WTC11 (cell line): ENCODE measurements around the gene ARHGAP15. TPM values are rescaled to one million over a fixed set of nuclear protein-coding genes. Genes with fewer than 3 reads are reported as not detected.
A peak's percentile ranks its signal among the peaks of the same experiment; 100 is the strongest.

Source experiments
- ATAC-seq: fragments of 200-7000 bp; cut with Tn5 transposase; 2 replicates; pipeline ENCODE4 v1.10.0; 2021; ENCODE audit warnings: mild to moderate bottlenecking, moderate library complexity
- CTCF ChIA-PET: fragments of 300-600 bp; sonication (Branson Sonifier 250); formaldehyde crosslinking; loops from one replicate; lab custom pipeline; 2021; ENCODE audit warnings: antibody characterized with exemption; lab: Charles Lee
- POLR2A ChIA-PET: fragments of 350-600 bp; sonication (Branson Sonifier 250); formaldehyde crosslinking; loops from one replicate; lab custom pipeline; 2021; ENCODE audit warnings: antibody characterized with exemption; lab: Charles Lee
- DNase-seq: peaks from one replicate; pipeline ENCODE4 v3.0.0; 2021; ENCODE audit warnings: low spot score
- H3K27ac Mint-ChIP-seq: 2 replicates; pipeline ENCODE4 v1.8.0; 2021; ENCODE audit warnings: mixed read lengths
- H3K27me3 Mint-ChIP-seq: 2 replicates; pipeline ENCODE4 v1.8.0; 2021; ENCODE audit warnings: low read depth, mild to moderate bottlenecking, moderate library complexity, mixed read lengths
- H3K36me3 Mint-ChIP-seq: 2 replicates; pipeline ENCODE4 v1.8.0; 2021; ENCODE audit warnings: mixed read lengths
- H3K4me1 Mint-ChIP-seq: 2 replicates; pipeline ENCODE4 v1.8.0; 2022; ENCODE audit warnings: mixed read lengths
- H3K4me3 Mint-ChIP-seq: 2 replicates; pipeline ENCODE4 v1.8.0; 2021; ENCODE audit warnings: mild to moderate bottlenecking, moderate library complexity, mixed read lengths
- H3K9me3 Mint-ChIP-seq: 2 replicates; pipeline ENCODE4 v1.8.0; 2021; ENCODE audit warnings: mixed read lengths
- AFF4 ChIP-seq: sonication (generic); formaldehyde crosslinking; IDR thresholded peaks from 2 replicates; pipeline ENCODE4 v1.8.1; 2023; ENCODE audit warnings: mild to moderate bottlenecking, missing genetic modification reagents, borderline replicate concordance
- CBFB ChIP-seq: sonication (generic); formaldehyde crosslinking; IDR thresholded peaks from 2 replicates; pipeline ENCODE4 v1.8.1; 2022; ENCODE audit warnings: mild to moderate bottlenecking, low read depth, missing genetic modification reagents
- CREM ChIP-seq: sonication (generic); formaldehyde crosslinking; IDR thresholded peaks from 2 replicates; pipeline ENCODE4 v1.8.1; 2022; ENCODE audit warnings: mild to moderate bottlenecking, missing genetic modification reagents, moderate library complexity
- FOXJ3 ChIP-seq: sonication (generic); formaldehyde crosslinking; IDR thresholded peaks from 2 replicates; pipeline ENCODE4 v1.9.0; 2021; ENCODE audit warnings: missing genetic modification reagents, mild to moderate bottlenecking, borderline replicate concordance
- GRHL2 ChIP-seq: fragments of 250-450 bp; sonication (Bioruptor Pico); IDR thresholded peaks from 2 replicates; pipeline ENCODE4 v1.8.0; 2022; ENCODE audit warnings: mild to moderate bottlenecking, moderate library complexity; ENCODE audit not compliant: insufficient replicate concordance, severe bottlenecking
- KAT7 ChIP-seq: sonication (generic); formaldehyde crosslinking; IDR thresholded peaks from 2 replicates; pipeline ENCODE4 v1.8.1; 2023; ENCODE audit warnings: missing genetic modification reagents, mild to moderate bottlenecking, borderline replicate concordance
- MYBL2 ChIP-seq: sonication (generic); formaldehyde crosslinking; IDR thresholded peaks from 2 replicates; pipeline ENCODE4 v1.8.1; 2023; ENCODE audit warnings: mild to moderate bottlenecking, moderate library complexity, missing genetic modification reagents
- NFATC4 ChIP-seq: fragments of 250-450 bp; sonication (Bioruptor Pico); IDR thresholded peaks from 2 replicates; pipeline ENCODE4 v1.9.0; 2021; ENCODE audit warnings: mild to moderate bottlenecking
- NR3C1 ChIP-seq: sonication (generic); formaldehyde crosslinking; conservative IDR thresholded peaks from 2 replicates; pipeline ENCODE4 v1.8.1; 2023; ENCODE audit warnings: low read depth, mild to moderate bottlenecking, missing genetic modification reagents
- OVOL2 ChIP-seq: fragments of 250-450 bp; sonication (Bioruptor Pico); IDR thresholded peaks from 2 replicates; pipeline ENCODE4 v1.9.0; 2021; ENCODE audit warnings: mild to moderate bottlenecking, borderline replicate concordance
- PRRX2 ChIP-seq: fragments of 250-450 bp; sonication (Bioruptor Pico); IDR thresholded peaks from 2 replicates; pipeline ENCODE4 v1.8.0; 2021; ENCODE audit warnings: mild to moderate bottlenecking
- RELA ChIP-seq: sonication (generic); formaldehyde crosslinking; IDR thresholded peaks from 2 replicates; pipeline ENCODE4 v1.8.1; 2022; ENCODE audit warnings: missing genetic modification reagents, mild to moderate bottlenecking, borderline replicate concordance
- SMAD3 ChIP-seq: sonication (generic); formaldehyde crosslinking; IDR thresholded peaks from 2 replicates; pipeline ENCODE4 v1.8.0; 2022; ENCODE audit warnings: missing genetic modification reagents, mild to moderate bottlenecking, borderline replicate concordance
- ZNF219 ChIP-seq: sonication (generic); formaldehyde crosslinking; IDR thresholded peaks from 2 replicates; pipeline ENCODE4 v1.8.0; 2023; ENCODE audit warnings: missing genetic modification reagents, mild to moderate bottlenecking, borderline replicate concordance
- ZNF232 ChIP-seq: sonication (generic); formaldehyde crosslinking; IDR thresholded peaks from 2 replicates; pipeline ENCODE4 v1.8.0; 2022; ENCODE audit warnings: mild to moderate bottlenecking, missing genetic modification reagents
- ZNF263 ChIP-seq: sonication (generic); formaldehyde crosslinking; IDR thresholded peaks from 2 replicates; pipeline ENCODE4 v1.8.1; 2022; ENCODE audit warnings: low read depth, mild to moderate bottlenecking, moderate library complexity, missing genetic modification reagents
- total RNA-seq: library from RNA; stranded (reverse); gene quantifications from 3 replicates; pipeline ENCODE4 v1.2.3, GENCODE V29; 2021
- TF ChIP-seq, protein P1 (sequence below): fragments of 200-600 bp; IDR thresholded peaks from 2 replicates; pipeline ENCODE4 v1.8.0; 2022; ENCODE audit warnings: antibody characterized with exemption
- TF ChIP-seq, protein P2 (sequence below): sonication (generic); formaldehyde crosslinking; conservative IDR thresholded peaks from 2 replicates; pipeline ENCODE4 v1.8.1; 2023; ENCODE audit warnings: mild to moderate bottlenecking, low read depth, missing genetic modification reagents, moderate library complexity
- TF ChIP-seq, protein P3 (sequence below): sonication (generic); formaldehyde crosslinking; IDR thresholded peaks from 2 replicates; pipeline ENCODE4 v1.8.1; 2023; ENCODE audit warnings: mild to moderate bottlenecking, missing genetic modification reagents

Gene ARHGAP15
- total RNA-seq, 1 experiment from 2014 or later: 0.28 TPM

DNA sequence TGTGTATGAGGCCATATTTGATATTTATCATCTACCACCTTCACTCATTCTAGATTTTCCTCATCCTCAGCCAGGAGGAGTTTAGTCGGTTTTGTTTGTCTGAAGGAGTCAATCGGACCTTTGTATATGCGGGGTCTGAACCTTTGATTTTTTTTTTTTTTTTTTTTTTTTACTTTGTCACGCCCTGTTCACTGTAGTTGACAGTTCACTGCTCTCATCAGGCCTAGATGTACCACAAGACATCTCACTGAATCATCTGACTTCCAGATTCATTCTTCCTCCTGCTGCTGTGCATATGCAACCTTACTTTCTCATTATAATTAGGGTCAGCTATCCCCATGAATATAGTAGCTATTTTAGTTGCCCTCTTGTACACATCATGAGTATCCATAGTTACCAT, 133.2 kb downstream of the ARHGAP15 start:
- ATAC-seq: no peak
- no peaks in the 10 kb centered on the region for H3K27me3 Mint-ChIP-seq
- TF ChIP-seq NFATC4 (no peak), ZNF219 (CRISPR knock-in tag) (no peak), ZNF232 (no peak), GRHL2 (CRISPR knock-in tag) (no peak), OVOL2 (CRISPR knock-in tag) (no peak)
- no peak overlapping the region for H3K4me3 Mint-ChIP-seq
- peaks cover 12% of the 10 kb centered on the region for H3K4me1 Mint-ChIP-seq
- no peaks in the 10 kb centered on the region for H3K36me3 Mint-ChIP-seq
- H3K9me3 Mint-ChIP-seq: no peaks in the 10 kb centered on the region
- POLR2A ChIA-PET: no interaction called here
- DNase-seq: no peak
- CTCF ChIA-PET: interaction anchor here (1.1 to 1.5 kb wide), 5 partner anchors 10 to 100 kb away, joined by 3 to 4 read pairs (median 4); no protein-coding TSS in a partner anchor
- no peak overlapping the region for H3K27ac Mint-ChIP-seq

GRCh38 chr2:143263066-143263625, 133.9 kb downstream of the ARHGAP15 start:
- ATAC-seq (peak; percentile 86), DNase-seq (peak; percentile 19)
- TF ChIP-seq, protein P1, sequence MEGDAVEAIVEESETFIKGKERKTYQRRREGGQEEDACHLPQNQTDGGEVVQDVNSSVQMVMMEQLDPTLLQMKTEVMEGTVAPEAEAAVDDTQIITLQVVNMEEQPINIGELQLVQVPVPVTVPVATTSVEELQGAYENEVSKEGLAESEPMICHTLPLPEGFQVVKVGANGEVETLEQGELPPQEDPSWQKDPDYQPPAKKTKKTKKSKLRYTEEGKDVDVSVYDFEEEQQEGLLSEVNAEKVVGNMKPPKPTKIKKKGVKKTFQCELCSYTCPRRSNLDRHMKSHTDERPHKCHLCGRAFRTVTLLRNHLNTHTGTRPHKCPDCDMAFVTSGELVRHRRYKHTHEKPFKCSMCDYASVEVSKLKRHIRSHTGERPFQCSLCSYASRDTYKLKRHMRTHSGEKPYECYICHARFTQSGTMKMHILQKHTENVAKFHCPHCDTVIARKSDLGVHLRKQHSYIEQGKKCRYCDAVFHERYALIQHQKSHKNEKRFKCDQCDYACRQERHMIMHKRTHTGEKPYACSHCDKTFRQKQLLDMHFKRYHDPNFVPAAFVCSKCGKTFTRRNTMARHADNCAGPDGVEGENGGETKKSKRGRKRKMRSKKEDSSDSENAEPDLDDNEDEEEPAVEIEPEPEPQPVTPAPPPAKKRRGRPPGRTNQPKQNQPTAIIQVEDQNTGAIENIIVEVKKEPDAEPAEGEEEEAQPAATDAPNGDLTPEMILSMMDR: 0 out of 2 replicates have a peak, but pooled peaks have one; percentile 26
- TF ChIP-seq, protein P2, sequence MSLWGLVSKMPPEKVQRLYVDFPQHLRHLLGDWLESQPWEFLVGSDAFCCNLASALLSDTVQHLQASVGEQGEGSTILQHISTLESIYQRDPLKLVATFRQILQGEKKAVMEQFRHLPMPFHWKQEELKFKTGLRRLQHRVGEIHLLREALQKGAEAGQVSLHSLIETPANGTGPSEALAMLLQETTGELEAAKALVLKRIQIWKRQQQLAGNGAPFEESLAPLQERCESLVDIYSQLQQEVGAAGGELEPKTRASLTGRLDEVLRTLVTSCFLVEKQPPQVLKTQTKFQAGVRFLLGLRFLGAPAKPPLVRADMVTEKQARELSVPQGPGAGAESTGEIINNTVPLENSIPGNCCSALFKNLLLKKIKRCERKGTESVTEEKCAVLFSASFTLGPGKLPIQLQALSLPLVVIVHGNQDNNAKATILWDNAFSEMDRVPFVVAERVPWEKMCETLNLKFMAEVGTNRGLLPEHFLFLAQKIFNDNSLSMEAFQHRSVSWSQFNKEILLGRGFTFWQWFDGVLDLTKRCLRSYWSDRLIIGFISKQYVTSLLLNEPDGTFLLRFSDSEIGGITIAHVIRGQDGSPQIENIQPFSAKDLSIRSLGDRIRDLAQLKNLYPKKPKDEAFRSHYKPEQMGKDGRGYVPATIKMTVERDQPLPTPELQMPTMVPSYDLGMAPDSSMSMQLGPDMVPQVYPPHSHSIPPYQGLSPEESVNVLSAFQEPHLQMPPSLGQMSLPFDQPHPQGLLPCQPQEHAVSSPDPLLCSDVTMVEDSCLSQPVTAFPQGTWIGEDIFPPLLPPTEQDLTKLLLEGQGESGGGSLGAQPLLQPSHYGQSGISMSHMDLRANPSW (CRISPR knock-in tag): no peak
- Mint-ChIP-seq H3K27ac (no peak overlapping the region), H3K4me1 (peaks cover 12% of the 10 kb centered on the region), H3K9me3 (no peaks in the 10 kb centered on the region), H3K4me3 (no peak overlapping the region), H3K36me3 (no peaks in the 10 kb centered on the region), H3K27me3 (no peaks in the 10 kb centered on the region)
- CTCF ChIA-PET: interaction anchor here (1.2 to 1.4 kb wide), 2 partner anchors 21 to 101 kb away, joined by 4 read pairs; no protein-coding TSS in a partner anchor
- POLR2A ChIA-PET: no interaction called here

DNA sequence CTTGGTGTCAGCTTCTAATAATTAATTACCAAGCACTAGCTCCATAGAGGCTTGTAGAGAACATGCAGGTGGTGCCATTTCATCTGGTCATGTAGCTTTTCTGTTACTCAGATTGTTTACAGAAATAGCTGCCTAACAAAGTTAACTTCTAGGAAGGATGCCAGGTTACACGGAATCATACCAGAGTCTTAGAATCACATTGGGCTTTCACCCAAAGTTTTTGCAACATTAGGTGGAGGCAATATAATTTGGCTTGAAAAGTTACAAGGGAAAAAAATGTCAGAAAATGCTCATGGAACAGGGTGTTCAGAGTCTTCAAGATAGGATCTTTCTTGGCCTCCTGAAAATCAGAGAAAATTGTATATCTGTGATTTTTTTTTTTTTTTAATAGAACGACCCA, 135.6 kb downstream of the ARHGAP15 start:
- no peaks in the 10 kb centered on the region for H3K27me3 Mint-ChIP-seq
- H3K36me3 Mint-ChIP-seq: no peaks in the 10 kb centered on the region
- H3K4me1 Mint-ChIP-seq: no peaks in the 10 kb centered on the region
- no peaks in the 10 kb centered on the region for H3K9me3 Mint-ChIP-seq
- no peak for TF ChIP-seq RELA (CRISPR knock-in tag)
- TF ChIP-seq MYBL2 (CRISPR knock-in tag): no peak
- TF ChIP-seq ZNF263 (CRISPR knock-in tag): no peak
- TF ChIP-seq NR3C1 (CRISPR knock-in tag): no peak
- TF ChIP-seq FOXJ3 (CRISPR knock-in tag): no peak
- TF ChIP-seq KAT7 (CRISPR knock-in tag): no peak
- no peak for TF ChIP-seq PRRX2 (CRISPR knock-in tag)
- no peak for TF ChIP-seq GRHL2 (CRISPR knock-in tag)
- TF ChIP-seq, protein P3, sequence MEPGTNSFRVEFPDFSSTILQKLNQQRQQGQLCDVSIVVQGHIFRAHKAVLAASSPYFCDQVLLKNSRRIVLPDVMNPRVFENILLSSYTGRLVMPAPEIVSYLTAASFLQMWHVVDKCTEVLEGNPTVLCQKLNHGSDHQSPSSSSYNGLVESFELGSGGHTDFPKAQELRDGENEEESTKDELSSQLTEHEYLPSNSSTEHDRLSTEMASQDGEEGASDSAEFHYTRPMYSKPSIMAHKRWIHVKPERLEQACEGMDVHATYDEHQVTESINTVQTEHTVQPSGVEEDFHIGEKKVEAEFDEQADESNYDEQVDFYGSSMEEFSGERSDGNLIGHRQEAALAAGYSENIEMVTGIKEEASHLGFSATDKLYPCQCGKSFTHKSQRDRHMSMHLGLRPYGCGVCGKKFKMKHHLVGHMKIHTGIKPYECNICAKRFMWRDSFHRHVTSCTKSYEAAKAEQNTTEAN (CRISPR knock-in tag): no peak
- TF ChIP-seq CREM: no peak
- no peak for TF ChIP-seq AFF4 (CRISPR knock-in tag)
- no peak for TF ChIP-seq OVOL2 (CRISPR knock-in tag)
- no peak for TF ChIP-seq SMAD3
- TF ChIP-seq CBFB: no peak
- no peak overlapping the region for H3K4me3 Mint-ChIP-seq
- CTCF ChIA-PET: interaction anchor here (0.9 kb wide), 1 partner anchor 19 kb away, joined by 3 read pairs; no protein-coding TSS in a partner anchor
- no peak overlapping the region for H3K27ac Mint-ChIP-seq
- DNase-seq (no peak), ATAC-seq (no peak)
- POLR2A ChIA-PET: no interaction called here
